Ovary (tissue), 9 donors: ENCODE results near the gene TOP2A. TPM values are rescaled to one million over a fixed set of nuclear protein-coding genes. Genes with fewer than 3 reads are reported as not detected.

Source experiments
- DNase-seq, 5 donors: peaks; one replicate each; pipeline ENCODE4 v3.0.0-alpha.2; 2019 to 2020
- H3K27ac ChIP-seq, 2 donors: fragments of 200-600 bp; one replicate each; pipeline versions ENCODE4 v1.5.1 to v1.8.0; 2019 to 2022
- H3K27me3 ChIP-seq: fragments of 200-600 bp; one replicate; pipeline ENCODE4 v1.8.0; 2022
- H3K36me3 ChIP-seq: fragments of 200-600 bp; sonication (generic); one replicate; pipeline ENCODE4 v1.5.1; 2019
- H3K4me1 ChIP-seq: one replicate; pipeline ENCODE4 v1.8.1; 2013; ENCODE audit warnings: mild to moderate bottlenecking, moderate library complexity; ENCODE audit not compliant: insufficient read depth
- H3K4me3 ChIP-seq: fragments of 200-600 bp; sonication (generic); one replicate; pipeline ENCODE4 v1.5.1; 2017
- H3K9me3 ChIP-seq, 2 donors: fragments of 200-600 bp in 1 of 2; sonication (generic) in 1 of 2; one replicate each; pipeline versions ENCODE4 v1.5.1 to v1.8.1; 2013 to 2019; ENCODE audit warnings: mild to moderate bottlenecking in 1 of 2, moderate library complexity in 1 of 2
- CTCF ChIP-seq, 3 donors: fragments of 450-650 bp in 2 of 3; fragments of 200-600 bp in 1 of 3; IDR thresholded peaks; one replicate each; pipeline versions ENCODE4 v1.5.1 to v1.8.0; 2016 to 2022; ENCODE audit warnings: antibody characterized with exemption in 3 of 3, mild to moderate bottlenecking in 1 of 3
- EP300 ChIP-seq: sonication (generic); formaldehyde crosslinking; IDR thresholded peaks from one replicate; pipeline ENCODE4 v1.6.1; 2017; ENCODE audit warnings: antibody characterized with exemption
- POLR2A ChIP-seq: fragments of 450-650 bp; IDR thresholded peaks from one replicate; pipeline ENCODE4 v1.6.1; 2017; ENCODE audit warnings: antibody characterized with exemption, mild to moderate bottlenecking, moderate library complexity
- WGBS, 3 donors: extraction: QIAGEN DNeasy Blood & Tissue Kit in 1 of 3; methylation state at CpG; one replicate each; pipeline versions ENCODE4 v1.1.5 to v1.1.7; 2013 to 2017; 5-methylcytosine and 5-hydroxymethylcytosine counted together
- intact Hi-C, 4 donors: fragments of 100-400 bp; cut with DNase I; formaldehyde crosslinking; loops; one replicate each; pipeline versions ENCODE4 v1.11.0 to v1.15.1; 2022 to 2023
- polyA plus RNA-seq, 2 donors: library from polyadenylated mRNA; stranded (reverse); fragments of 200-250 nt in 1 of 2; fragments of 350-450 nt in 1 of 2; fragmentation: Illumina TruSeq in 1 of 2; extraction: RNeasy Lipid Tissue Mini Kit (QIAGEN cat#74804) in 1 of 2; gene quantifications; one replicate each; pipeline ENCODE4 v1.2.3, GENCODE V29; 2013 to 2014
- total RNA-seq, 7 donors: library from RNA; depleted of rRNA in 2 of 7; stranded (reverse); fragments of >200 nt in 2 of 7; fragmentation: NEBNext Ultra II Directional in 3 of 7; extraction: Animal tissue kit (Norgen Biotek cat#: 25700) in 3 of 7; gene quantifications; one replicate each; pipeline versions ENCODE4 v1.1.0 to v1.2.4, GENCODE V29; 2016 to 2023
- donor health status: DM: no; HTN: no; CAD: no; lungs with moderate emphysema.
- donor health status: DM: no; HTN: no; CAD: no.
- donor health status: Bipolar disorder and iron deficiency.
- donor health status: DM: yes; HTN: yes; CAD: no.
- donor health status: DM: no; HTN: no; CAD: no.
- donor health status: DM: yes; HTN: yes; CAD: no.

The TOP2A gene
- total and polyA plus RNA-seq, 9 donors = 0.36 to 4.5 (median 1.2) TPM

GRCh38 chr17:40430272-40431230 is 12.9 kb upstream of the TOP2A start:
- 91 to 96% (median 92%) methylated on average over 10 of the region's 10 CpGs for WGBS, 3 donors
- Histone ChIP-seq H3K36me3 (no peaks in the 10 kb centered on the region), H3K4me1 (no peaks in the 10 kb centered on the region), H3K27me3 (no peaks in the 10 kb centered on the region), H3K9me3 (no peaks in the 10 kb centered on the region), H3K27ac (no peak overlapping the region), H3K4me3 (no peak overlapping the region)
- DNase-seq = peak in 1 of 5 donors; percentile 6
- no peak for TF ChIP-seq EP300
- no peak for TF ChIP-seq POLR2A
- TF ChIP-seq CTCF (IDR thresholded peaks at IDR 0.05) = no peak
- intact Hi-C loops = loop anchor here in 2 of 4 donors (5.0 to 10.0 kb wide), 2 partner anchors 66 to 67 kb away; partner anchors contain the start of gene GJD3 (in 1 of the 2)

GRCh38 chr17:40427002-40427491 is 9.4 kb upstream of the TOP2A start:
- H3K9me3 ChIP-seq = no peaks in the 10 kb centered on the region
- no peak overlapping the region for H3K4me3 ChIP-seq
- H3K27me3 ChIP-seq = no peaks in the 10 kb centered on the region
- no peak overlapping the region for H3K27ac ChIP-seq
- no peaks in the 10 kb centered on the region for H3K4me1 ChIP-seq
- TF ChIP-seq POLR2A (no peak), CTCF (IDR thresholded peaks at IDR 0.05) (no peak), EP300 (no peak)
- H3K36me3 ChIP-seq = no peaks in the 10 kb centered on the region
- intact Hi-C loops = loop anchor here in 1 of 4 donors (10.0 kb wide), 1 partner anchor 122 kb away; the partner anchor contains the start of gene RARA
- DNase-seq = peak in 1 of 5 donors; percentile 1

GRCh38 chr17:40425741-40426140 is 8.0 kb upstream of the TOP2A start:
- no peaks in the 10 kb centered on the region for H3K27me3 ChIP-seq
- H3K27ac ChIP-seq = no peak overlapping the region
- no peaks in the 10 kb centered on the region for H3K4me1 ChIP-seq
- intact Hi-C loops = loop anchor here in 1 of 4 donors (10.0 kb wide), 1 partner anchor 121 kb away; the partner anchor contains the start of gene RARA
- no peaks in the 10 kb centered on the region for H3K36me3 ChIP-seq
- 68 to 75% (median 69%) methylated on average over 4 of the region's 4 CpGs for WGBS, 3 donors
- DNase-seq = peak in 1 of 5 donors; percentile 9
- no peak overlapping the region for H3K4me3 ChIP-seq
- TF ChIP-seq EP300 (no peak), CTCF (IDR thresholded peaks at IDR 0.05) (no peak), POLR2A (no peak)
- H3K9me3 ChIP-seq = no peaks in the 10 kb centered on the region

GRCh38 chr17:40422990-40423633 is 5.4 kb upstream of the TOP2A start:
- no peaks in the 10 kb centered on the region for H3K36me3 ChIP-seq
- H3K27ac ChIP-seq = no peak overlapping the region
- no peak for DNase-seq
- intact Hi-C loops = loop anchor here in 1 of 4 donors (10.0 kb wide), 1 partner anchor 118 kb away; the partner anchor contains the start of gene RARA
- H3K9me3 ChIP-seq = no peaks in the 10 kb centered on the region
- 77 to 86% (median 78%) methylated on average over 3 of the region's 3 CpGs for WGBS, 3 donors
- TF ChIP-seq POLR2A (no peak), EP300 (no peak), CTCF (IDR thresholded peaks at IDR 0.05) (no peak)
- no peaks in the 10 kb centered on the region for H3K4me1 ChIP-seq
- no peak overlapping the region for H3K4me3 ChIP-seq
- no peaks in the 10 kb centered on the region for H3K27me3 ChIP-seq
